Activated CD4-positive, alpha-beta T cell treated with anti-CD3 and anti-CD28 coated beads, Interleukin-2, amount 50 U/mL, for 16 hours (primary cell): Measurements from ENCODE around the gene WDR49.

Experiments
- DNase-seq: peaks from one replicate; pipeline ENCODE4 v3.0.0-alpha.2; 2020

WDR49 gene

GRCh38 chr3:167611718-167612117 is 42.0 kb downstream of the WDR49 start:
- no peak for DNase-seq

GRCh38 chr3:167609156-167609555 is 44.6 kb downstream of the WDR49 start:
- no peak for DNase-seq

GRCh38 chr3:167606836-167607235 is 46.9 kb downstream of the WDR49 start:
- DNase-seq: no peak

GRCh38 chr3:167605871-167606270 is 47.9 kb downstream of the WDR49 start:
- no peak for DNase-seq

GRCh38 chr3:167602041-167602440 is 51.7 kb downstream of the WDR49 start:
- DNase-seq: no peak

- DNase-seq: no peak
Measured at GRCh38 chr3:167587651-167588050, 66.1 kb downstream of the WDR49 start.

GRCh38 chr3:167575000-167575600 is 78.6 kb downstream of the WDR49 start:
- DNase-seq: no peak

- no peak for DNase-seq
Measured at GRCh38 chr3:167572991-167573390, 80.8 kb downstream of the WDR49 start.

- DNase-seq: no peak
Measured at GRCh38 chr3:167568634-167569033, 85.1 kb downstream of the WDR49 start.

- DNase-seq: no peak
Measured at GRCh38 chr3:167565489-167565888, 88.3 kb downstream of the WDR49 start.

- no peak for DNase-seq
Measured at GRCh38 chr3:167564612-167565011, 89.1 kb downstream of the WDR49 start.

- no peak for DNase-seq
Measured at GRCh38 chr3:167559924-167560323, 93.8 kb downstream of the WDR49 start.

GRCh38 chr3:167554898-167555297 is 98.8 kb downstream of the WDR49 start:
- no peak for DNase-seq

- DNase-seq: no peak
Measured at GRCh38 chr3:167538081-167538480, 115.7 kb downstream of the WDR49 start.

GRCh38 chr3:167521006-167521355 is 132.8 kb downstream of the WDR49 start:
- no peak for DNase-seq

- no peak for DNase-seq
Measured at GRCh38 chr3:167520266-167521005, 133.3 kb downstream of the WDR49 start.

- no peak for DNase-seq
Measured at GRCh38 chr3:167507954-167508353, 145.8 kb downstream of the WDR49 start.

- DNase-seq: no peak
Measured at GRCh38 chr3:167502401-167502800, 151.3 kb downstream of the WDR49 start.

- no peak for DNase-seq
Measured at GRCh38 chr3:167501941-167502340, 151.8 kb downstream of the WDR49 start.

- no peak for DNase-seq
Measured at GRCh38 chr3:167497903-167498302, 155.8 kb downstream of the WDR49 start.

GRCh38 chr3:167493244-167493643 is 160.5 kb downstream of the WDR49 start:
- no peak for DNase-seq

- no peak for DNase-seq
Measured at GRCh38 chr3:167491621-167492020, 162.1 kb downstream of the WDR49 start.

GRCh38 chr3:167489571-167489970 is 164.2 kb downstream of the WDR49 start:
- no peak for DNase-seq

- DNase-seq: no peak
Measured at GRCh38 chr3:167487556-167487955, 166.2 kb downstream of the WDR49 start.

- DNase-seq: no peak
Measured at GRCh38 chr3:167484551-167484950, 169.2 kb downstream of the WDR49 start.
